DND-41 (cell line): ENCODE results near the gene ATP1A2.

Experiments
- ATAC-seq: fragments of 200-7000 bp; cut with Tn5 transposase; 3 replicates; pipeline ENCODE4 v1.9.1; 2021; ENCODE audit warnings: low read depth; ENCODE audit not compliant: insufficient read depth
- DNase-seq: peaks from one replicate; pipeline ENCODE4 v3.0.0-alpha.2; 2020
- H2AFZ ChIP-seq: 2 replicates; pipeline ENCODE4 v1.6.0; 2012; ENCODE audit warnings: low read depth, low read length
- H3K27ac ChIP-seq: 2 replicates; pipeline ENCODE4 v1.5.1; 2012; ENCODE audit warnings: low read length, inconsistent platforms
- H3K27me3 ChIP-seq: fragments of 200-600 bp; sonication (generic); 2 replicates; pipeline ENCODE4 v1.6.0; 2012; ENCODE audit warnings: low read length, mild to moderate bottlenecking, inconsistent platforms; ENCODE audit not compliant: insufficient read depth, poor library complexity
- H3K36me3 ChIP-seq: 2 replicates; pipeline ENCODE4 v1.5.1; 2012; ENCODE audit warnings: low read length, inconsistent platforms; ENCODE audit not compliant: insufficient read depth
- H3K4me1 ChIP-seq: 2 replicates; pipeline ENCODE4 v1.5.1; 2012; ENCODE audit warnings: mild to moderate bottlenecking, low read length; ENCODE audit not compliant: insufficient read depth
- H3K4me2 ChIP-seq: 2 replicates; pipeline ENCODE4 v1.6.0; 2012; ENCODE audit warnings: mild to moderate bottlenecking, moderate library complexity, low read length, inconsistent platforms; ENCODE audit not compliant: insufficient read depth
- H3K4me3 ChIP-seq, 2 experiments: fragments of 200-600 bp in 1 of 2; shearing (Covaris generic) in 1 of 2; 2 replicates each; pipeline ENCODE4 v1.5.1; 2012 to 2016; ENCODE audit warnings: inconsistent platforms in 2 of 2, low read length in 2 of 2, mild to moderate bottlenecking in 2 of 2, low read depth in 1 of 2, moderate library complexity in 1 of 2
- H3K79me2 ChIP-seq: 2 replicates; pipeline ENCODE4 v1.6.0; 2012; ENCODE audit warnings: low read length, inconsistent platforms; ENCODE audit not compliant: insufficient read depth
- H3K9ac ChIP-seq: 2 replicates; pipeline ENCODE4 v1.6.0; 2012; ENCODE audit warnings: low read depth, mild to moderate bottlenecking, inconsistent platforms, low read length, moderate library complexity
- H3K9me3 ChIP-seq: 2 replicates; pipeline ENCODE4 v1.5.1; 2012; ENCODE audit warnings: low read length, moderate library complexity, mild to moderate bottlenecking, inconsistent platforms; ENCODE audit not compliant: insufficient read depth, severe bottlenecking
- H4K20me1 ChIP-seq: 2 replicates; pipeline ENCODE4 v1.6.0; 2012; ENCODE audit warnings: low read length; ENCODE audit not compliant: insufficient read depth
- EZH2 ChIP-seq: IDR thresholded peaks from 3 replicates; pipeline ENCODE4 v1.6.1; 2012; ENCODE audit warnings: borderline replicate concordance, low read depth, mild to moderate bottlenecking, moderate library complexity, low read length, inconsistent platforms; ENCODE audit not compliant: severe bottlenecking
- TF ChIP-seq, protein P1 (sequence below): IDR thresholded peaks from 2 replicates; pipeline ENCODE4 v1.5.1; 2012; ENCODE audit warnings: borderline replicate concordance, low read length, moderate library complexity, mild to moderate bottlenecking; ENCODE audit not compliant: poor library complexity, severe bottlenecking; ENCODE audit errors: extremely low read depth

ATP1A2 gene

GRCh38 chr1:160179336-160179735, 63.8 kb downstream of the ATP1A2 start:
- peaks cover 29% of the 10 kb centered on the region for H3K27me3 ChIP-seq
- H3K9ac ChIP-seq = no peak overlapping the region
- H3K4me3 ChIP-seq = no peak overlapping the region
- H3K9me3 ChIP-seq = no peaks in the 10 kb centered on the region
- H2AFZ ChIP-seq = no peak overlapping the region
- TF ChIP-seq EZH2 = no peak
- TF ChIP-seq, protein P1, sequence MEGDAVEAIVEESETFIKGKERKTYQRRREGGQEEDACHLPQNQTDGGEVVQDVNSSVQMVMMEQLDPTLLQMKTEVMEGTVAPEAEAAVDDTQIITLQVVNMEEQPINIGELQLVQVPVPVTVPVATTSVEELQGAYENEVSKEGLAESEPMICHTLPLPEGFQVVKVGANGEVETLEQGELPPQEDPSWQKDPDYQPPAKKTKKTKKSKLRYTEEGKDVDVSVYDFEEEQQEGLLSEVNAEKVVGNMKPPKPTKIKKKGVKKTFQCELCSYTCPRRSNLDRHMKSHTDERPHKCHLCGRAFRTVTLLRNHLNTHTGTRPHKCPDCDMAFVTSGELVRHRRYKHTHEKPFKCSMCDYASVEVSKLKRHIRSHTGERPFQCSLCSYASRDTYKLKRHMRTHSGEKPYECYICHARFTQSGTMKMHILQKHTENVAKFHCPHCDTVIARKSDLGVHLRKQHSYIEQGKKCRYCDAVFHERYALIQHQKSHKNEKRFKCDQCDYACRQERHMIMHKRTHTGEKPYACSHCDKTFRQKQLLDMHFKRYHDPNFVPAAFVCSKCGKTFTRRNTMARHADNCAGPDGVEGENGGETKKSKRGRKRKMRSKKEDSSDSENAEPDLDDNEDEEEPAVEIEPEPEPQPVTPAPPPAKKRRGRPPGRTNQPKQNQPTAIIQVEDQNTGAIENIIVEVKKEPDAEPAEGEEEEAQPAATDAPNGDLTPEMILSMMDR = no peak
- H3K27ac ChIP-seq = no peak overlapping the region
- DNase-seq (no peak), ATAC-seq (no peak)
- no peaks in the 10 kb centered on the region for H3K79me2 ChIP-seq
- no peaks in the 10 kb centered on the region for H3K4me1 ChIP-seq
- no peak overlapping the region for H3K4me2 ChIP-seq
- no peaks in the 10 kb centered on the region for H3K36me3 ChIP-seq
- no peaks in the 10 kb centered on the region for H4K20me1 ChIP-seq

DNA sequence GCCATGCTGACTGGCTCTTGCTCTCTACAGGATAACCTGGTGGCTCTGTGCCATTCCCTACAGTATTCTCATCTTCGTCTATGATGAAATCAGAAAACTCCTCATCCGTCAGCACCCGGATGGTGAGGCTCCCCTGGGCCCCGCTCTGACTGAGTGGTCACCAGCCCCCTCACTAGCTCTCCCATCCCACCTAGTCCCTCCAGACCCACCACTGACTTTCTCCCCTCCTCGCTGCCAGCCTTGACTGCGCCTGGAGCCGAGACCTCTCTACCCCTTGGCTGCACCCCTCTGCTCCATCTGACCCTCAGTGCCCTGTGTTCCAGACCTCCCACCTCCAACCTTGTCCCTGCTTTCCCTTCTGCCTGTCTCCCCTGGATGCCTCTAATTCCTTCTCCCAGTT, 70.7 kb downstream of the ATP1A2 start:
- H4K20me1 ChIP-seq = no peaks in the 10 kb centered on the region
- H3K36me3 ChIP-seq = no peaks in the 10 kb centered on the region
- H3K4me1 ChIP-seq = no peaks in the 10 kb centered on the region
- H3K27ac ChIP-seq = no peak overlapping the region
- no peak overlapping the region for H3K9ac ChIP-seq
- TF ChIP-seq EZH2 = no peak
- TF ChIP-seq, protein P1 = no peak
- no peak overlapping the region for H2AFZ ChIP-seq
- DNase-seq (no peak), ATAC-seq (no peak)
- peaks cover 8% of the 10 kb centered on the region for H3K27me3 ChIP-seq
- H3K4me2 ChIP-seq = no peak overlapping the region
- H3K79me2 ChIP-seq = no peaks in the 10 kb centered on the region
- no peaks in the 10 kb centered on the region for H3K9me3 ChIP-seq
- no peak overlapping the region for H3K4me3 ChIP-seq

GRCh38 chr1:160186729-160187128, 71.2 kb downstream of the ATP1A2 start:
- Histone ChIP-seq H3K27me3 (peaks cover 8% of the 10 kb centered on the region), H3K27ac (no peak overlapping the region), H3K4me2 (no peak overlapping the region), H2AFZ (no peak overlapping the region), H3K36me3 (no peaks in the 10 kb centered on the region), H3K79me2 (no peaks in the 10 kb centered on the region), H3K4me3 (no peak overlapping the region), H3K9me3 (no peaks in the 10 kb centered on the region), H3K4me1 (no peaks in the 10 kb centered on the region), H4K20me1 (no peaks in the 10 kb centered on the region), H3K9ac (no peak overlapping the region)
- TF ChIP-seq EZH2 = no peak
- TF ChIP-seq, protein P1 = no peak
- ATAC-seq (no peak), DNase-seq (no peak)

- Histone ChIP-seq H3K4me2 (no peak overlapping the region), H3K27me3 (peaks cover 8% of the 10 kb centered on the region), H3K79me2 (no peaks in the 10 kb centered on the region), H3K9me3 (no peaks in the 10 kb centered on the region), H3K4me3 (no peak overlapping the region), H4K20me1 (no peaks in the 10 kb centered on the region), H3K27ac (no peak overlapping the region), H3K36me3 (no peaks in the 10 kb centered on the region), H3K9ac (no peak overlapping the region), H2AFZ (no peak overlapping the region), H3K4me1 (no peaks in the 10 kb centered on the region)
- ATAC-seq = no peak
- no peak for DNase-seq
- TF ChIP-seq, protein P1 = no peak
- no peak for TF ChIP-seq EZH2
These were observed 71.8 kb downstream of the ATP1A2 start for GRCh38 chr1:160187407-160187806.
